GM21786 (cell line): ENCODE data around the gene TATDN2.
"Not testable (repeated sequence)": the region's sequence is repeated elsewhere in the genome, so short reads cannot be mapped to it uniquely, and the experiment has no call there.

Experiments used
- ATAC-seq: cut with Tn5 transposase; IDR thresholded peaks from one replicate; pipeline ENCODE4 v1.9.1; 2021; ENCODE audit not compliant: unreplicated experiment

The TATDN2 gene

GRCh38 chr3:10289077-10289476 lies 40.8 kb downstream of the TATDN2 start:
- ATAC-seq: no peak

GRCh38 chr3:10289787-10290355 lies 41.6 kb downstream of the TATDN2 start:
- ATAC-seq: no peak

GRCh38 chr3:10290481-10291176 lies 42.4 kb downstream of the TATDN2 start:
- ATAC-seq: no peak

GRCh38 chr3:10291641-10292040 lies 43.4 kb downstream of the TATDN2 start:
- no peak for ATAC-seq

GRCh38 chr3:10292505-10293419 lies 44.5 kb downstream of the TATDN2 start, which contains the start of gene GHRL:
Gene GHRL (minus strand): TSS chr3:10292947. CDS start chr3:10290180, 2,767 bp downstream.
- ATAC-seq: peak; percentile 72

GRCh38 chr3:10294030-10294586 lies 45.8 kb downstream of the TATDN2 start:
- no peak for ATAC-seq

GRCh38 chr3:10298064-10298463 lies 49.8 kb downstream of the TATDN2 start:
- not testable (repeated sequence) for ATAC-seq

GRCh38 chr3:10299175-10299574 lies 50.9 kb downstream of the TATDN2 start:
- no peak for ATAC-seq

GRCh38 chr3:10299679-10300078 lies 51.4 kb downstream of the TATDN2 start:
- ATAC-seq: peak; percentile 89

GRCh38 chr3:10300087-10300486 lies 51.8 kb downstream of the TATDN2 start:
- no peak for ATAC-seq

- ATAC-seq: no peak
Observed at GRCh38 chr3:10303105-10303504, 54.8 kb downstream of the TATDN2 start.

GRCh38 chr3:10303785-10304184 lies 55.5 kb downstream of the TATDN2 start:
- no peak for ATAC-seq

- ATAC-seq: no peak
Observed at GRCh38 chr3:10304905-10305304, 56.6 kb downstream of the TATDN2 start.

- ATAC-seq: no peak
Observed at GRCh38 chr3:10305331-10305902, 57.2 kb downstream of the TATDN2 start.

- no peak for ATAC-seq
Observed at GRCh38 chr3:10306156-10306555, 57.9 kb downstream of the TATDN2 start.

- ATAC-seq: no peak
Observed at GRCh38 chr3:10308678-10309077, 60.4 kb downstream of the TATDN2 start.

- ATAC-seq: no peak
Observed at GRCh38 chr3:10309736-10310135, 61.5 kb downstream of the TATDN2 start.

- ATAC-seq: no peak
Observed at GRCh38 chr3:10310578-10310977, 62.3 kb downstream of the TATDN2 start.

- no peak for ATAC-seq
Observed at GRCh38 chr3:10311710-10312109, 63.5 kb downstream of the TATDN2 start.

GRCh38 chr3:10312391-10312790 lies 64.1 kb downstream of the TATDN2 start:
- ATAC-seq: no peak

- no peak for ATAC-seq
Observed at GRCh38 chr3:10312861-10313260, 64.6 kb downstream of the TATDN2 start.
